ENCODE results near the gene PPIP5K1.
"Not testable (repeated sequence)": the region's sequence is repeated elsewhere in the genome, so short reads cannot be mapped to it uniquely, and the experiment has no call there.

The PPIP5K1 gene

DNA sequence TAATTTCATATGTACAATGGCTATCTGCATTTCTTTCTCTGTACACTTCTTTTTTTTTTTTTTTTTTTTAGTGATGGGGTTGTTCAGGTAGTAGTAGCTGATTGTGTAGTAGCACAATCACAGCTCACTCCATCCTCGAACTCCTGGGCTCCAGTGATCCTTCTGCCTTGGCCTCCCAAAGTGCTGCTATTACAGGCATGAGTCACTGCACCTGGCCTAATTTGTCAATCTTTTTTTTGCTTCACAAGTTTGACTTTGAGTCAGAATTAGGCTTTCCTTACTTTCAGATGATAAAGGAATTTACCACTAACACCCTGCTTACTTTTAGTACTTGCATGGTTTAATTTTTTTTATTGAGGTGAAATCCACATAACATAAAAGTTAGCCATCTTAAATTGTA, 44.6 kb downstream of the PPIP5K1 start:
- no peak for TF ChIP-seq CTCF (IDR thresholded peaks at IDR 0.05; ENCODE audit: unreplicated experiment in 3 of 3)
- Mint-ChIP-seq H3K27ac (no peak overlapping the region), H3K36me3 (ENCODE audit: low read depth) (peaks cover 26% of the 10 kb centered on the region), H3K4me1 (no peaks in the 10 kb centered on the region), H3K4me3 (no peak overlapping the region), H3K27me3 (ENCODE audit: low read depth) (no peaks in the 10 kb centered on the region), H3K9me3 (peaks cover 16% of the 10 kb centered on the region)

DNA sequence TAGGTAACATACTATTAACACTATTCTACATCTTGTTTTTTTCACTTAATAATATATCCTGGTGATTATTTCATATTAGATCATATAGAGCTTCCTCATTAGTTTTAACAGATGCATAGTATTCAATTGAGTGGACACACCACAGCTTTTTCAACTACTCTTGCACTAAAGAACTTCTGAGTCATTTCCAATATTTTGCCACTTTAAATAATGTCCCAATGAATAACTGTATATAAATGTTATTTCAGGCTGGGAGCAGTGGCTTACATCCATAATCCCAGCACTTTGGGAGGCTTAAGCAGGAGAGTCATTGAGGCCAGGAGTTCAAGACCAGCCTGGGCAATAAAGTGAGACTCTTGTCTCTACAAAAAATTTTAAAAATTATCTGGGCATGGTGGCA, 45.7 kb downstream of the PPIP5K1 start:
- Mint-ChIP-seq H3K36me3 (ENCODE audit: low read depth) (peaks cover 29% of the 10 kb centered on the region), H3K9me3 (peaks cover 16% of the 10 kb centered on the region), H3K4me1 (no peaks in the 10 kb centered on the region), H3K27ac (no peak overlapping the region), H3K4me3 (no peak overlapping the region), H3K27me3 (ENCODE audit: low read depth) (no peaks in the 10 kb centered on the region)
- TF ChIP-seq CTCF (IDR thresholded peaks at IDR 0.05; ENCODE audit: unreplicated experiment in 3 of 3) = no peak

DNA sequence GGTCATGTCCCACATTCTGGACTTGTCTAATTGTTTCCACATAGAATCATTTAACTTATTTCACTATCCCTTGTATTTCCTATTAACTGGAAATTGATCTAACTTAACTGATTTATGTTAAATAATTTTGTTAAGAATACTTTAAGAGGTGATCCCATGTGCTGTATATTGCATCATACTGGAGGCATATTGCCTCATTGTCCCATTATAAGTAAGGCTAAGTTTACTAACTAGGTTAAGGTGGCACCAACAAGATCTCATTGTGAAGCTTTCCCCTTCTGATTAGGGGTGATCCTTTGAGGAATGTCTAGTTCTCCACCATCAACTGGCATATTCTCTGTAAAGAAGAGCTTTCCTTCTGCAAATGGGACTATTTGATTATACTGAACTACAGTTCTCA, 48.2 kb downstream of the PPIP5K1 start:
- no peaks in the 10 kb centered on the region for H3K27me3 Mint-ChIP-seq (ENCODE audit: low read depth)
- TF ChIP-seq CTCF (IDR thresholded peaks at IDR 0.05; ENCODE audit: unreplicated experiment in 3 of 3) = no peak
- H3K4me1 Mint-ChIP-seq = no peaks in the 10 kb centered on the region
- H3K36me3 Mint-ChIP-seq (ENCODE audit: low read depth) = peaks cover 24% of the 10 kb centered on the region
- H3K27ac Mint-ChIP-seq = no peak overlapping the region
- no peak overlapping the region for H3K4me3 Mint-ChIP-seq
- peaks cover 8% of the 10 kb centered on the region for H3K9me3 Mint-ChIP-seq

- peaks cover 5% of the 10 kb centered on the region for H3K9me3 Mint-ChIP-seq
- peaks cover 5% of the 10 kb centered on the region for H3K4me1 Mint-ChIP-seq
- no peak for TF ChIP-seq CTCF (IDR thresholded peaks at IDR 0.05; ENCODE audit: unreplicated experiment in 3 of 3)
- H3K36me3 Mint-ChIP-seq (ENCODE audit: low read depth) = peaks cover 24% of the 10 kb centered on the region
- H3K27me3 Mint-ChIP-seq (ENCODE audit: low read depth) = no peaks in the 10 kb centered on the region
- H3K4me3 Mint-ChIP-seq = no peak overlapping the region
- H3K27ac Mint-ChIP-seq = no peak overlapping the region
Measured at GRCh38 chr15:43538091-43538490, 51.9 kb downstream of the PPIP5K1 start.

GRCh38 chr15:43534897-43535296, 55.1 kb downstream of the PPIP5K1 start:
- Mint-ChIP-seq H3K4me3 (no peak overlapping the region), H3K36me3 (ENCODE audit: low read depth) (peaks cover 24% of the 10 kb centered on the region), H3K9me3 (no peaks in the 10 kb centered on the region), H3K4me1 (peaks cover 20% of the 10 kb centered on the region), H3K27me3 (ENCODE audit: low read depth) (no peaks in the 10 kb centered on the region), H3K27ac (no peak overlapping the region)
- no peak for TF ChIP-seq CTCF (IDR thresholded peaks at IDR 0.05; ENCODE audit: unreplicated experiment in 3 of 3)

DNA sequence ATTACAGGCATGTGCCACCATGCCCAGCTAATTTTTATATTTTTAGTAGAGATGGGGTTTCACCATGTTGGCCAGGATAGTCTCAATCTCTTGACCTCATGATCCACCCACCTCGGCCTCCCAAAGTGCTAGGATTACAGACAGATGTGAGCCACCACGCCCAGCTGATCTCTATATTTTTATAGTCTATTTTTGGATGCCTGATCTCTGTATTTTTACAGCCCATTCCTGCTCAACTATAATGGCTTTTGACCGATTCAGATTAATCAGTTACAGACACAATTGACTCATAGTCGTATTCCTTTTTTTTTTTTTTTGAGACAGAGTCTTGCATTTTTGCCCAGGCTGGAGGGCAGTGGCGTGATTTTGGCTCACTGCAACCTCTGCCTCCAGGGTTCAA, 57.2 kb downstream of the PPIP5K1 start:
- H3K9me3 Mint-ChIP-seq; H3K4me3 Mint-ChIP-seq; H3K27me3 Mint-ChIP-seq (ENCODE audit: low read depth); H3K27ac Mint-ChIP-seq: not testable (repeated sequence)
- peaks cover 25% of the 10 kb centered on the region for H3K36me3 Mint-ChIP-seq (ENCODE audit: low read depth)
- peaks cover 20% of the 10 kb centered on the region for H3K4me1 Mint-ChIP-seq

Measured in nephron (organoid).